ENCODE data around the gene PDZD4. TPM values are rescaled to one million over a fixed set of nuclear protein-coding genes. Genes with fewer than 3 reads are reported as not detected.
A peak's percentile ranks its signal among the peaks of the same experiment; 100 is the strongest.

PDZD4 gene
- total and polyA plus RNA-seq, 9 of the 15 experiments (the other 6 are each of a cell fraction or from before 2014, with no cell fraction given), result 0.05 to 0.38 (median 0.07) TPM; not detected in 5

- TF ChIP-seq SOX6 (IDR thresholded peaks at IDR 0.05) (0 out of 2 replicates have a peak, but pooled peaks have one; percentile 17), RBM14 (IDR thresholded peaks at IDR 0.05; ENCODE audit: borderline replicate concordance, insufficient read depth, low read depth, low read length) (0 out of 2 replicates have a peak, but pooled peaks have one; percentile 74), KDM5B (IDR thresholded peaks at IDR 0.05; ENCODE audit: insufficient replicate concordance, low read depth, low read length) (no peak), JUN (IDR thresholded peaks at IDR 0.05; ENCODE audit: borderline replicate concordance, low read depth, low read length) (peak; percentile 60; the same call in 1 of the 2 replicates), JUN (CRISPR knock-in tag; IDR thresholded peaks at IDR 0.05; ENCODE audit: borderline replicate concordance) (no peak), HSF4 (CRISPR knock-in tag; IDR thresholded peaks at IDR 0.05; ENCODE audit: borderline replicate concordance) (no peak), NR4A1 (CRISPR knock-in tag; IDR thresholded peaks at IDR 0.05) (no peak), NR4A1 (tag; IDR thresholded peaks at IDR 0.05) (0 out of 2 replicates have a peak, but pooled peaks have one; percentile 52), HCFC1 (IDR thresholded peaks at IDR 0.05; ENCODE audit: low read depth, low read length) (peak; percentile 23; the same call in 1 of the 2 replicates), MAZ (CRISPR knock-in tag; conservative IDR thresholded peaks at IDR 0.05 in 1 of 2, IDR thresholded peaks at IDR 0.05 in 1 of 2) (peak in 1 of 2 experiments; percentile 64; a peak in 2 of 4 replicates), RNF219 (CRISPR knock-in tag; IDR thresholded peaks at IDR 0.05) (no peak), POLR2G (IDR thresholded peaks at IDR 0.05; ENCODE audit: low read depth, low read length) (peak; percentile 72), ARID4B (CRISPR knock-in tag; IDR thresholded peaks at IDR 0.05) (0 out of 2 replicates have a peak, but pooled peaks have one; percentile 62)
- TF ChIP-seq, protein P1, sequence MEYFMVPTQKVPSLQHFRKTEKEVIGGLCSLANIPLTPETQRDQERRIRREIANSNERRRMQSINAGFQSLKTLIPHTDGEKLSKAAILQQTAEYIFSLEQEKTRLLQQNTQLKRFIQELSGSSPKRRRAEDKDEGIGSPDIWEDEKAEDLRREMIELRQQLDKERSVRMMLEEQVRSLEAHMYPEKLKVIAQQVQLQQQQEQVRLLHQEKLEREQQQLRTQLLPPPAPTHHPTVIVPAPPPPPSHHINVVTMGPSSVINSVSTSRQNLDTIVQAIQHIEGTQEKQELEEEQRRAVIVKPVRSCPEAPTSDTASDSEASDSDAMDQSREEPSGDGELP (CRISPR knock-in tag; IDR thresholded peaks at IDR 0.05; ENCODE audit: borderline replicate concordance), result peak; percentile 37; the same call in 1 of the 2 replicates
- TF ChIP-seq, protein P2, sequence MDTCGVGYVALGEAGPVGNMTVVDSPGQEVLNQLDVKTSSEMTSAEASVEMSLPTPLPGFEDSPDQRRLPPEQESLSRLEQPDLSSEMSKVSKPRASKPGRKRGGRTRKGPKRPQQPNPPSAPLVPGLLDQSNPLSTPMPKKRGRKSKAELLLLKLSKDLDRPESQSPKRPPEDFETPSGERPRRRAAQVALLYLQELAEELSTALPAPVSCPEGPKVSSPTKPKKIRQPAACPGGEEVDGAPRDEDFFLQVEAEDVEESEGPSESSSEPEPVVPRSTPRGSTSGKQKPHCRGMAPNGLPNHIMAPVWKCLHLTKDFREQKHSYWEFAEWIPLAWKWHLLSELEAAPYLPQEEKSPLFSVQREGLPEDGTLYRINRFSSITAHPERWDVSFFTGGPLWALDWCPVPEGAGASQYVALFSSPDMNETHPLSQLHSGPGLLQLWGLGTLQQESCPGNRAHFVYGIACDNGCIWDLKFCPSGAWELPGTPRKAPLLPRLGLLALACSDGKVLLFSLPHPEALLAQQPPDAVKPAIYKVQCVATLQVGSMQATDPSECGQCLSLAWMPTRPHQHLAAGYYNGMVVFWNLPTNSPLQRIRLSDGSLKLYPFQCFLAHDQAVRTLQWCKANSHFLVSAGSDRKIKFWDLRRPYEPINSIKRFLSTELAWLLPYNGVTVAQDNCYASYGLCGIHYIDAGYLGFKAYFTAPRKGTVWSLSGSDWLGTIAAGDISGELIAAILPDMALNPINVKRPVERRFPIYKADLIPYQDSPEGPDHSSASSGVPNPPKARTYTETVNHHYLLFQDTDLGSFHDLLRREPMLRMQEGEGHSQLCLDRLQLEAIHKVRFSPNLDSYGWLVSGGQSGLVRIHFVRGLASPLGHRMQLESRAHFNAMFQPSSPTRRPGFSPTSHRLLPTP (IDR thresholded peaks at IDR 0.05; ENCODE audit: borderline replicate concordance, extremely low read depth, insufficient read length), result no peak
These were observed 64.1 kb downstream of the PDZD4 start (continued) for GRCh38 chrX:153766098-153766817.

All from K562 (cell line).